PFSK-1 (cell line): Measurements from ENCODE around the gene TLL1.

Experiments
- FOXP2 ChIP-seq: optimal IDR thresholded peaks from 2 replicates; pipeline ENCODE3; 2011; ENCODE audit warnings: borderline replicate concordance, control low read depth, inconsistent platforms; ENCODE audit not compliant: insufficient read depth; ENCODE audit errors: extremely low read length, extremely low read depth
- POLR2AphosphoS5 ChIP-seq: IDR thresholded peaks from 2 replicates; pipeline ENCODE4 v1.6.1; 2012; ENCODE audit warnings: low read depth, mild to moderate bottlenecking, control low read depth, low read length, moderate library complexity
- SIN3A ChIP-seq: IDR thresholded peaks from 2 replicates; pipeline ENCODE4 v1.6.1; 2012; ENCODE audit warnings: mild to moderate bottlenecking, low read length, moderate library complexity, borderline replicate concordance; ENCODE audit not compliant: insufficient read depth
- TAF1 ChIP-seq: IDR thresholded peaks from 2 replicates; pipeline ENCODE4 v1.6.1; 2012; ENCODE audit warnings: low read length, control low read depth, borderline replicate concordance; ENCODE audit not compliant: insufficient read depth
- TF ChIP-seq, protein P1 (sequence below), 2 experiments: IDR thresholded peaks; 2 replicates each; pipeline versions ENCODE4 v1.6.1 to v1.8.0; 2011 to 2012; ENCODE audit warnings: low read depth in 2 of 2, low read length in 2 of 2, control low read depth in 1 of 2, inconsistent platforms in 1 of 2, mild to moderate bottlenecking in 1 of 2, moderate library complexity in 1 of 2; ENCODE audit not compliant: insufficient read depth in 1 of 2

Gene TLL1

DNA sequence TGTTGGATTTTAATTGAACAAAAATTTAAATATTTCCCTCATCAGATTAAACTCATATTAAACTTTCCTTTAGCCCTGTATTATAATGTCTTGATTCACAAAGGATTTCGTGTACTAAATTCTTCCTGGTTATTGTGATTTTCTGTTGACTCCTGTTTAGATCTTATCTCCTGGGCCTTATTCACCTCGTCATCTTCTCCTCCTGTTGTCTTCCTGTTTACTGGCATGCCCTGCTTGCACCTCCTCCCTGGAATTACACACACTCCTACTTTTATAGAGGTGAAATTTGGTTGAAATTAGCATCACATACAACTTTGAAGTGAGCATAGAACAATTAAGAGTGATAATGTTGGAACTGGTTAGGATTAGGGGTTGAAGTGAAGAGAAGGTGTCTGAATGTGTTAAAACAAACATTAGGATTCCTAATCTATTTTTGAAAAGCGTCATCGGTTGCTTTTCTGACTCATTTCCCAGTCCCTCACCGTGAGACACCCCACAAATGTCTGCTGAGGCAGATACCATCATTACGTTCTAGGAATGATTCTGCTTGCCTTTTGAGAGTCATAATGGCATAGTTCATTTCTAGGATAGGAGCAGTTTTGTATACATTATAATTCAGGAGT, 32.5 kb downstream of the TLL1 start:
- TF ChIP-seq FOXP2 = no peak
- TF ChIP-seq, protein P1, sequence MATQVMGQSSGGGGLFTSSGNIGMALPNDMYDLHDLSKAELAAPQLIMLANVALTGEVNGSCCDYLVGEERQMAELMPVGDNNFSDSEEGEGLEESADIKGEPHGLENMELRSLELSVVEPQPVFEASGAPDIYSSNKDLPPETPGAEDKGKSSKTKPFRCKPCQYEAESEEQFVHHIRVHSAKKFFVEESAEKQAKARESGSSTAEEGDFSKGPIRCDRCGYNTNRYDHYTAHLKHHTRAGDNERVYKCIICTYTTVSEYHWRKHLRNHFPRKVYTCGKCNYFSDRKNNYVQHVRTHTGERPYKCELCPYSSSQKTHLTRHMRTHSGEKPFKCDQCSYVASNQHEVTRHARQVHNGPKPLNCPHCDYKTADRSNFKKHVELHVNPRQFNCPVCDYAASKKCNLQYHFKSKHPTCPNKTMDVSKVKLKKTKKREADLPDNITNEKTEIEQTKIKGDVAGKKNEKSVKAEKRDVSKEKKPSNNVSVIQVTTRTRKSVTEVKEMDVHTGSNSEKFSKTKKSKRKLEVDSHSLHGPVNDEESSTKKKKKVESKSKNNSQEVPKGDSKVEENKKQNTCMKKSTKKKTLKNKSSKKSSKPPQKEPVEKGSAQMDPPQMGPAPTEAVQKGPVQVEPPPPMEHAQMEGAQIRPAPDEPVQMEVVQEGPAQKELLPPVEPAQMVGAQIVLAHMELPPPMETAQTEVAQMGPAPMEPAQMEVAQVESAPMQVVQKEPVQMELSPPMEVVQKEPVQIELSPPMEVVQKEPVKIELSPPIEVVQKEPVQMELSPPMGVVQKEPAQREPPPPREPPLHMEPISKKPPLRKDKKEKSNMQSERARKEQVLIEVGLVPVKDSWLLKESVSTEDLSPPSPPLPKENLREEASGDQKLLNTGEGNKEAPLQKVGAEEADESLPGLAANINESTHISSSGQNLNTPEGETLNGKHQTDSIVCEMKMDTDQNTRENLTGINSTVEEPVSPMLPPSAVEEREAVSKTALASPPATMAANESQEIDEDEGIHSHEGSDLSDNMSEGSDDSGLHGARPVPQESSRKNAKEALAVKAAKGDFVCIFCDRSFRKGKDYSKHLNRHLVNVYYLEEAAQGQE (IDR thresholded peaks at IDR 0.05; ENCODE audit: insufficient read depth in 1 of 2, low read depth in 2 of 2, low read length in 2 of 2) = no peak

DNA sequence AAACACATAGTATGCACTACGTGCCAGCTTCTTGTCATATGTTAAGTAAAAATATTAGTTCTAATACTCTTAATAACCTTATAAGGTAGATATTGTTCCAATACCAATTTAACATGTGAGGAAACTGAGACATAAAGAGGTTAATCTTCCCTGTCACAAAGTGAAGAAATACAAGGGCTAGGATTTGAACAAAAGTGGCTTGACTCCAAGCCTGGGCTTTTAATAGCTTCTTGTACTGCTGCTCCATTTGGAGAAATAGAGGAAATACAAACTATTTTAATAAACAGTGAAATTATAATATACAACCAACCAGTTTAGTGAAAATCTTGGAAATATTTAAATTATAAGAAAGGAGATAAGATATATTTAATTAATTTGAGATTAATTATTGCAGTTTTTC, 33.2 kb downstream of the TLL1 start:
- TF ChIP-seq SIN3A (no peak), FOXP2 (no peak), POLR2AphosphoS5 (no peak)
- TF ChIP-seq, protein P1 (IDR thresholded peaks at IDR 0.05; ENCODE audit: insufficient read depth in 1 of 2, low read depth in 2 of 2, low read length in 2 of 2) = no peak

DNA sequence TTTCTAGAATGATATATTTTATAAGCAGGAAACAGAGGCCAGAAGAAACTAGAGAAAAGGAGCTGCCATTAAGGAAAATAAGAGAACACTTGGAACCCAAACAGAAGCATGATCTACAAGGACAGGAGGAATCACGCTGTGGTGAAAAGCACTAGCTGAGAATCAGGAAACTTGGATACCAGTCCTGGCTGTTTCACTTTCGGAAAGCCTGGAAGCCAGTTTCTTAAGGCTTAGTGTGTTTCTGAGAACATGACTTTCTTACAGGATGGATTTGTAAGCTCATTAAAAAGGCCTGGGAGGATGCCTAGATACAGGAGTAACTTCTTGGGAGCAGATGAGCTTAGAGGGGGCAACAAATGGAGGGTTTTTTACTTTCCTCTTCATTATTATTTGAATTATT, 36.9 kb downstream of the TLL1 start:
- no peak for TF ChIP-seq TAF1
- TF ChIP-seq, protein P1 (IDR thresholded peaks at IDR 0.05; ENCODE audit: insufficient read depth in 1 of 2, low read depth in 2 of 2, low read length in 2 of 2) = no peak
- no peak for TF ChIP-seq POLR2AphosphoS5
- TF ChIP-seq SIN3A = no peak
- no peak for TF ChIP-seq FOXP2

DNA sequence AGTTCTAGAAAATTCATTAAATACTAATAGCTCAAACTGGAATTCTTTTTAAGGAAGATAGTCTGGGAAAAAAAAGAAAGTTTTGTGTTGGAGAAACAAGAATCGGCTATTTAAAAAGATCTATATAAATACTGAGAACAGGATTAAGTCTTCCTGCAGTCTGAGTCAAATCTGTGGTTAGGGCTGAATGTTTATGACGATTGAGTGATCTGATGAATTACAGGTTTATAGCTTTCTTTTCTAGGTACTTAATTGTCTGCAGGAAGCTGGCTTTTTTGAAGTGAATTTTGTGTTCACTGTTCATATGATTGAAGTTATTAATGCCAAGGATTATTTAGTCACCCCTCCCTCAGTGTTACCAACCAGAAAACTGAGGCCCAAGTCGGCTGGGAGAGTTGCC, 42.2 kb downstream of the TLL1 start:
- TF ChIP-seq, protein P1 (IDR thresholded peaks at IDR 0.05; ENCODE audit: insufficient read depth in 1 of 2, low read depth in 2 of 2, low read length in 2 of 2) = no peak
- TF ChIP-seq TAF1 (no peak), FOXP2 (no peak), POLR2AphosphoS5 (no peak), SIN3A (no peak)

DNA sequence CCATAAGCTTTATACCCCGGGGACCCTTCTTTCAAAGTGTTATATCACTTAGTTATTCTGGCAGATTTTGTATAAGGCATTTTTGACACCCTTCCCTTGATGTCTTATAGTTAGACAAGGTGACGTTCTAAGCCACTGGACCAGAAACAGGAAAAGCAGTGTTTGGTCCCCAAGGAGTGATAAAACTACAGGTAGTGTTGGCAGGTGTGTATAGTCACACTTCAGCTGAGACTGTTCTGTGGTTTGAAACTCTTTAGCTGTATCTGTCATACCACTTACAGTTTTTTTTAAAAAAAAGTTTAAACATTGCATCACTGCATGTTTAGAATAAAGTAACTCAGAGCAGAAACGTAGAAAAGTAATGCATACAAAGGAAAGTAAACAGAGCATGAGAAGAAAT, 48.5 kb downstream of the TLL1 start:
- TF ChIP-seq, protein P1 (IDR thresholded peaks at IDR 0.05; ENCODE audit: insufficient read depth in 1 of 2, low read depth in 2 of 2, low read length in 2 of 2) = no peak
- TF ChIP-seq SIN3A = no peak
- TF ChIP-seq TAF1 = no peak
- no peak for TF ChIP-seq POLR2AphosphoS5
- no peak for TF ChIP-seq FOXP2
